ENCODE results near the gene EMSY.

GRCh38 chr11:76506833-76507232, 62.0 kb downstream of the EMSY start:
- no peak for TF ChIP-seq CTCF (IDR thresholded peaks at IDR 0.05)
- TF ChIP-seq POLR2A (IDR thresholded peaks at IDR 0.05), result no peak

Data from right lobe of liver (tissue), 4 donors.